T-helper 22 cell (primary cell): ENCODE data around the gene C16orf74.
A peak's percentile ranks its signal among the peaks of the same experiment; 100 is the strongest.

ENCODE experiments used
- DNase-seq: peaks from one replicate; pipeline ENCODE4 v3.0.0-alpha.2; 2020; ENCODE audit warnings: low read depth

The C16orf74 gene

GRCh38 chr16:85746460-85747215 is 4.3 kb downstream of the C16orf74 start:
- DNase-seq: no peak

- DNase-seq: no peak
Measured at GRCh38 chr16:85738923-85739715, 11.8 kb downstream of the C16orf74 start.

GRCh38 chr16:85736921-85737320 is 14.0 kb downstream of the C16orf74 start:
- no peak for DNase-seq

- DNase-seq: no peak
Measured at GRCh38 chr16:85735946-85736345, 14.9 kb downstream of the C16orf74 start.

GRCh38 chr16:85735225-85735635 is 15.7 kb downstream of the C16orf74 start:
- peak; percentile 16 for DNase-seq

- no peak for DNase-seq
Measured at GRCh38 chr16:85734311-85735017, 16.4 kb downstream of the C16orf74 start.

- DNase-seq: no peak
Measured at GRCh38 chr16:85733839-85734170, 17.1 kb downstream of the C16orf74 start.

- no peak for DNase-seq
Measured at GRCh38 chr16:85733155-85733838, 17.6 kb downstream of the C16orf74 start.

GRCh38 chr16:85731179-85731578 is 19.7 kb downstream of the C16orf74 start:
- no peak for DNase-seq

- DNase-seq: no peak
Measured at GRCh38 chr16:85730186-85730465, 20.8 kb downstream of the C16orf74 start.

- DNase-seq: no peak
Measured at GRCh38 chr16:85729452-85730185, 21.3 kb downstream of the C16orf74 start.

GRCh38 chr16:85728879-85729278 is 22.0 kb downstream of the C16orf74 start:
- no peak for DNase-seq

- no peak for DNase-seq
Measured at GRCh38 chr16:85724936-85725335, 26.0 kb downstream of the C16orf74 start.

GRCh38 chr16:85724126-85724879 is 26.6 kb downstream of the C16orf74 start:
- DNase-seq: no peak

- no peak for DNase-seq
Measured at GRCh38 chr16:85722128-85722893, 28.6 kb downstream of the C16orf74 start.

- no peak for DNase-seq
Measured at GRCh38 chr16:85720302-85720637, 30.6 kb downstream of the C16orf74 start.

- DNase-seq: no peak
Measured at GRCh38 chr16:85719605-85720301, 31.1 kb downstream of the C16orf74 start.

GRCh38 chr16:85718682-85719081 is 32.2 kb downstream of the C16orf74 start:
- no peak for DNase-seq

- DNase-seq: no peak
Measured at GRCh38 chr16:85718153-85718477, 32.8 kb downstream of the C16orf74 start.
